HepG2 (cell line): ENCODE results near the gene SFRP2. TPM values are rescaled to one million over a fixed set of nuclear protein-coding genes. Genes with fewer than 3 reads are reported as not detected.

Experiments used
- BCL3 ChIP-seq: sonication (generic); formaldehyde crosslinking; IDR thresholded peaks from 2 replicates; pipeline ENCODE4 v1.5.1; 2020; ENCODE audit warnings: mild to moderate bottlenecking, missing genetic modification reagents, moderate library complexity
- ERF ChIP-seq: IDR thresholded peaks from 2 replicates; pipeline ENCODE4 v1.6.1; 2018; ENCODE audit warnings: missing biosample characterization, missing genetic modification reagents
- MEF2D ChIP-seq: sonication (generic); formaldehyde crosslinking; IDR thresholded peaks from 2 replicates; pipeline ENCODE4 v1.5.1; 2020; ENCODE audit warnings: mild to moderate bottlenecking, missing genetic modification reagents
- RFX5 ChIP-seq: IDR thresholded peaks from 2 replicates; pipeline ENCODE4 v1.6.1; 2011; ENCODE audit warnings: low read depth, low read length, improper control_type of control experiment
- ZBTB39 ChIP-seq: sonication (generic); formaldehyde crosslinking; IDR thresholded peaks from 2 replicates; pipeline ENCODE4 v1.5.0; 2020; ENCODE audit warnings: missing genetic modification reagents
- ZBTB40 ChIP-seq, 2 experiments: fragments of 450-650 bp in 1 of 2; sonication (generic) in 1 of 2; formaldehyde crosslinking in 1 of 2; IDR thresholded peaks; 2 replicates each; pipeline versions ENCODE4 v1.6.1 to v1.8.0; 2016 to 2022; ENCODE audit warnings: antibody characterized with exemption in 1 of 2, mild to moderate bottlenecking in 1 of 2, missing genetic modification reagents in 1 of 2
- ZNF275 ChIP-seq: sonication (generic); formaldehyde crosslinking; IDR thresholded peaks from 2 replicates; pipeline ENCODE4 v1.8.0; 2022; ENCODE audit warnings: missing genetic modification reagents, mild to moderate bottlenecking, inconsistent platforms, borderline replicate concordance
- ZNF282 ChIP-seq: fragments of 450-650 bp; IDR thresholded peaks from 2 replicates; pipeline ENCODE4 v1.6.1; 2018; ENCODE audit not compliant: partially characterized antibody
- ZNF768 ChIP-seq: sonication (generic); formaldehyde crosslinking; IDR thresholded peaks from 2 replicates; pipeline ENCODE4 v1.4.0; 2020; ENCODE audit warnings: missing genetic modification reagents
- ZNF841 ChIP-seq: sonication (generic); formaldehyde crosslinking; IDR thresholded peaks from 2 replicates; pipeline ENCODE4 v1.8.1; 2023; ENCODE audit warnings: missing genetic modification reagents, borderline replicate concordance
- ZSCAN5A ChIP-seq: sonication (generic); formaldehyde crosslinking; IDR thresholded peaks from 2 replicates; pipeline ENCODE4 v1.8.0; 2022; ENCODE audit warnings: mild to moderate bottlenecking, missing genetic modification reagents, borderline replicate concordance
- polyA plus RNA-seq, 8 experiments: library from polyadenylated mRNA; depleted of rRNA in 3 of 8; stranded (reverse) in 7 of 8; unstranded in 1 of 8; fragments of >200 nt; fragmentation: Illumina TruSeq in 4 of 8; extraction: Trizol in 4 of 8; gene quantifications; 2 replicates each; pipeline versions ENCODE4 v1.2.1 to v1.2.3, GENCODE V29; 2011 to 2016; ENCODE audit warnings: low read depth in 4 of 8, missing spikeins in 1 of 8, mixed read lengths in 1 of 8; ENCODE audit not compliant: insufficient read depth in 1 of 8
- total RNA-seq, 5 experiments: library from RNA; depleted of rRNA; stranded (reverse); fragments of >200 nt; fragmentation: Illumina TruSeq; extraction: Trizol; gene quantifications; 2 replicates each; pipeline ENCODE4 v1.2.3, GENCODE V29; 2016; ENCODE audit warnings: low read depth in 1 of 5

SFRP2 gene
- total and polyA plus RNA-seq, 2 of the 13 experiments (the other 11 are each of a cell fraction or from before 2014, with no cell fraction given), result not detected

- TF ChIP-seq ZBTB39 (CRISPR knock-in tag), result no peak
- TF ChIP-seq ZBTB40 (IDR thresholded peaks at IDR 0.05), result no peak
- no peak for TF ChIP-seq ZBTB40 (CRISPR knock-in tag; IDR thresholded peaks at IDR 0.05)
- no peak for TF ChIP-seq BCL3
- no peak for TF ChIP-seq ZNF275 (CRISPR knock-in tag)
- TF ChIP-seq ZNF768 (CRISPR knock-in tag), result no peak
- no peak for TF ChIP-seq ZSCAN5A (CRISPR knock-in tag)
- TF ChIP-seq ZNF282, result no peak
- no peak for TF ChIP-seq MEF2D
- no peak for TF ChIP-seq ERF (CRISPR knock-in tag)
- no peak for TF ChIP-seq ZNF841 (CRISPR knock-in tag)
- TF ChIP-seq RFX5, result no peak
Measured at GRCh38 chr4:153781280-153781679, 7.6 kb downstream of the SFRP2 start (continued).
